Measurements from ENCODE around the gene PIP5K1B. TPM values are rescaled to one million over a fixed set of nuclear protein-coding genes. Genes with fewer than 3 reads are reported as not detected.

The PIP5K1B gene
- total and polyA plus RNA-seq, 2 donors (not counting 1 experiment from before 2014, with no cell fraction given): under 0.01 to 0.03 TPM

GRCh38 chr9:68726489-68726888 is 21.4 kb downstream of the PIP5K1B start:
- Histone ChIP-seq H4K20me1 (ENCODE audit: control insufficient read depth, extremely low read depth, insufficient read depth, low read length) (no peaks in the 10 kb centered on the region), H3K36me3 (ENCODE audit: control insufficient read depth, insufficient read depth, low read length) (no peaks in the 10 kb centered on the region), H3K27me3 (ENCODE audit: control insufficient read depth, insufficient read depth, low read length) (no peaks in the 10 kb centered on the region), H3K9me3 (ENCODE audit: control insufficient read depth, insufficient read depth, low read depth, low read length) (no peaks in the 10 kb centered on the region), H3K4me3 (replicated peaks in 1 of 4; ENCODE audit: control extremely low read depth in 1 of 4, insufficient read depth in 1 of 4, low read depth in 3 of 4, low read length in 4 of 4) (no peak overlapping the region), H3K79me2 (ENCODE audit: control insufficient read depth, insufficient read depth, low read length) (no peaks in the 10 kb centered on the region), H3K9ac (ENCODE audit: insufficient read depth, low read length) (no peak overlapping the region), H3K27ac (ENCODE audit: insufficient read depth, low read length) (no peak overlapping the region), H3K4me1 (ENCODE audit: control insufficient read depth, extremely low read depth, insufficient read depth, low read length) (no peaks in the 10 kb centered on the region), H3K4me2 (ENCODE audit: extremely low read depth, insufficient read depth, low read length) (no peak overlapping the region), H2AFZ (ENCODE audit: low read length) (no peak overlapping the region)
- no peak for TF ChIP-seq CTCF (conservative IDR thresholded peaks at IDR 0.05 in 1 of 2, IDR thresholded peaks at IDR 0.05 in 1 of 2; ENCODE audit: low read depth in 1 of 2, low read length in 2 of 2)
- no peak for TF ChIP-seq EZH2 (IDR thresholded peaks at IDR 0.05; ENCODE audit: low read length, missing control alignments)
- DNase-seq (ENCODE audit: low read depth in 2 of 2): no peak

- Histone ChIP-seq H4K20me1 (ENCODE audit: control insufficient read depth, extremely low read depth, insufficient read depth, low read length) (no peaks in the 10 kb centered on the region), H3K4me3 (replicated peaks in 1 of 4; ENCODE audit: control extremely low read depth in 1 of 4, insufficient read depth in 1 of 4, low read depth in 3 of 4, low read length in 4 of 4) (no peak overlapping the region), H3K36me3 (ENCODE audit: control insufficient read depth, insufficient read depth, low read length) (no peaks in the 10 kb centered on the region), H3K4me2 (ENCODE audit: extremely low read depth, insufficient read depth, low read length) (no peak overlapping the region), H3K9me3 (ENCODE audit: control insufficient read depth, insufficient read depth, low read depth, low read length) (no peaks in the 10 kb centered on the region), H3K27ac (ENCODE audit: insufficient read depth, low read length) (no peak overlapping the region), H3K79me2 (ENCODE audit: control insufficient read depth, insufficient read depth, low read length) (no peaks in the 10 kb centered on the region), H3K4me1 (ENCODE audit: control insufficient read depth, extremely low read depth, insufficient read depth, low read length) (no peaks in the 10 kb centered on the region), H2AFZ (ENCODE audit: low read length) (no peak overlapping the region), H3K9ac (ENCODE audit: insufficient read depth, low read length) (no peak overlapping the region), H3K27me3 (ENCODE audit: control insufficient read depth, insufficient read depth, low read length) (no peaks in the 10 kb centered on the region)
- TF ChIP-seq EZH2 (IDR thresholded peaks at IDR 0.05; ENCODE audit: low read length, missing control alignments): no peak
- no peak for TF ChIP-seq CTCF (conservative IDR thresholded peaks at IDR 0.05 in 1 of 2, IDR thresholded peaks at IDR 0.05 in 1 of 2; ENCODE audit: low read depth in 1 of 2, low read length in 2 of 2)
- no peak for DNase-seq (ENCODE audit: low read depth in 2 of 2)
These were observed 22.6 kb downstream of the PIP5K1B start for GRCh38 chr9:68727636-68728035.

- TF ChIP-seq CTCF (conservative IDR thresholded peaks at IDR 0.05 in 1 of 2, IDR thresholded peaks at IDR 0.05 in 1 of 2; ENCODE audit: low read depth in 1 of 2, low read length in 2 of 2): no peak
- TF ChIP-seq EZH2 (IDR thresholded peaks at IDR 0.05; ENCODE audit: low read length, missing control alignments): no peak
- no peaks in the 10 kb centered on the region for H4K20me1 ChIP-seq (ENCODE audit: control insufficient read depth, extremely low read depth, insufficient read depth, low read length)
- no peak overlapping the region for H3K4me2 ChIP-seq (ENCODE audit: extremely low read depth, insufficient read depth, low read length)
- no peaks in the 10 kb centered on the region for H3K79me2 ChIP-seq (ENCODE audit: control insufficient read depth, insufficient read depth, low read length)
- H3K4me3 ChIP-seq (replicated peaks in 1 of 4; ENCODE audit: control extremely low read depth in 1 of 4, insufficient read depth in 1 of 4, low read depth in 3 of 4, low read length in 4 of 4): no peak overlapping the region
- H3K9me3 ChIP-seq (ENCODE audit: control insufficient read depth, insufficient read depth, low read depth, low read length): no peaks in the 10 kb centered on the region
- DNase-seq (ENCODE audit: low read depth in 2 of 2): no peak
- H3K36me3 ChIP-seq (ENCODE audit: control insufficient read depth, insufficient read depth, low read length): no peaks in the 10 kb centered on the region
- no peaks in the 10 kb centered on the region for H3K27me3 ChIP-seq (ENCODE audit: control insufficient read depth, insufficient read depth, low read length)
- no peaks in the 10 kb centered on the region for H3K4me1 ChIP-seq (ENCODE audit: control insufficient read depth, extremely low read depth, insufficient read depth, low read length)
- H3K9ac ChIP-seq (ENCODE audit: insufficient read depth, low read length): no peak overlapping the region
- no peak overlapping the region for H3K27ac ChIP-seq (ENCODE audit: insufficient read depth, low read length)
- no peak overlapping the region for H2AFZ ChIP-seq (ENCODE audit: low read length)
These were observed 23.7 kb downstream of the PIP5K1B start for GRCh38 chr9:68728731-68729130.

Measured in fibroblast of lung (primary cell).